ENCODE data around the gene MSL2. TPM values are rescaled to one million over a fixed set of nuclear protein-coding genes. Genes with fewer than 3 reads are reported as not detected.
"Not testable (repeated sequence)": the region's sequence is repeated elsewhere in the genome, so short reads cannot be mapped to it uniquely, and the experiment has no call there.

Gene MSL2
- total and polyA plus RNA-seq, 4 experiments from 2014 or later, result 36.3 to 103 (median 69.9) TPM

GRCh38 chr3:136235545-136235944, 39.4 kb upstream of the MSL2 start:
- Mint-ChIP-seq H3K27me3 (peaks cover 5 to 7% of the 10 kb centered on the region in 2 donors), H3K9me3 (peaks cover 0 to 2% (median 0%) of the 10 kb centered on the region in 8 donors), H3K4me1 (peaks cover 0 to 1% (median 0%) of the 10 kb centered on the region in 4 donors), H3K27ac (no peak overlapping the region), H3K4me3 (no peak overlapping the region), H3K36me3 (no peaks in the 10 kb centered on the region)
- intact Hi-C loops (cut with micrococcal nuclease), result no loop called here
- H3K36me3 ChIP-seq (ENCODE audit: insufficient read depth, low read length), result no peaks in the 10 kb centered on the region
- DNase-seq, result no peak
- CTCF ChIA-PET (ENCODE audit: partially characterized antibody), result interaction anchor here (0.7 kb wide), 1 partner anchor 47 kb away, joined by 4 read pairs; no protein-coding TSS in a partner anchor
- H3K9me3 ChIP-seq (ENCODE audit: control insufficient read depth in 1 of 2, low read length in 2 of 2), result no peaks in the 10 kb centered on the region
- H3K27ac ChIP-seq (ENCODE audit: low read depth, low read length), result no peak overlapping the region
- H3K4me1 ChIP-seq (ENCODE audit: insufficient read depth, low read length), result no peaks in the 10 kb centered on the region
- H3K27me3 ChIP-seq (ENCODE audit: insufficient read depth, low read length), result no peaks in the 10 kb centered on the region
- H3K4me3 ChIP-seq (ENCODE audit: low read length in 2 of 2), result no peak overlapping the region
- POLR2A ChIA-PET (ENCODE audit: partially characterized antibody), result no interaction called here

- Mint-ChIP-seq H3K27me3 (peaks cover 0 to 2% of the 10 kb centered on the region in 2 donors), H3K9me3 (peaks cover 0 to 2% (median 0%) of the 10 kb centered on the region in 8 donors), H3K27ac (no peak overlapping the region), H3K4me3 (no peak overlapping the region), H3K36me3 (no peaks in the 10 kb centered on the region), H3K4me1 (no peaks in the 10 kb centered on the region)
- intact Hi-C loops (cut with micrococcal nuclease), result no loop called here
- Histone ChIP-seq H3K9me3 (ENCODE audit: control insufficient read depth in 1 of 2, low read length in 2 of 2) (no peaks in the 10 kb centered on the region), H3K4me1 (ENCODE audit: insufficient read depth, low read length) (no peaks in the 10 kb centered on the region), H3K27ac (ENCODE audit: low read depth, low read length) (no peak overlapping the region), H3K36me3 (ENCODE audit: insufficient read depth, low read length) (no peaks in the 10 kb centered on the region), H3K27me3 (ENCODE audit: insufficient read depth, low read length) (no peaks in the 10 kb centered on the region), H3K4me3 (ENCODE audit: low read length in 2 of 2) (no peak overlapping the region)
- ChIA-PET POLR2A (ENCODE audit: partially characterized antibody) (no interaction called here), CTCF (ENCODE audit: partially characterized antibody) (no interaction called here)
- no peak for DNase-seq
Observed at GRCh38 chr3:136232413-136232812, 36.3 kb upstream of the MSL2 start.

DNA sequence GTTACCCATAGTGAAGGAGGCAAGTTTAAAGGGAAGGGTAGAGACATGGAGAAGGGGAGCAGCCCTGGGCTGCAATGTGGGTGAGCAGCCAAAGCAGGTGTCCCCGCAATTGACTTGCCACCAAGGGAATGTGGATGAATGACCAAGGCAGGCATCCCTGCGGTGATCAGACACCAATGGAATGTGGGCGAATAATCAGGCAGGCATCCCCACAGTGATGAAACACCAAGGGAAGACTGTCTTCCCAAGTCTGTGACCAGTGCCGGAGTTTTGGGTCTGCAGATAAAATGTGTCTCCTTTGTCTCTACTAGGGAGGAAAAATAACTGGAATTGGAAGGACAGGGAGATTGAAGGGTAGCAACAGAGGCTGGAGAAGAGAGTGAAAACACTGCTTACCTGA, 26.6 kb upstream of the MSL2 start:
- POLR2A ChIA-PET (ENCODE audit: partially characterized antibody), result not testable (repeated sequence)

DNA sequence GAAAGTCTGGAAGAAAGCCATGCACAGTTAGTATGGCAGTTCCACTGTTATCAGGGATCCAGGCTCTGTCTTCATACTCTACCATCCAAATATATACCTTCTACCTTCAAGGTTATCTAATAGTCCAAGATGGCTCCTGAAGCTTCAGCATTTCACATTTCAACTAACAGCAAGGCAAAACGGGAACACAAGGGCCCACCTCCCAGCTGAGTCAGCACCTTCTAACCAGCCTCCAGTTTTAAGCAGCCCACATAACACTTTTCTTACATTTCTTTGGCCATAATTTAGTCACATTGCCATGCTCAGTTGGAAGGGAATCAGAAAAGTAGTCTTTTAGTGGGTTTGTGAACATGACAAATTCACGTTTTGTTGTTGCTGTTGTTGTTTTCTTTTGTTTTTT, 15.4 kb upstream of the MSL2 start:
- POLR2A ChIA-PET (ENCODE audit: partially characterized antibody), result no interaction called here

More for the DNA sequence above, 26.6 kb upstream of the MSL2 start:
- H3K36me3 Mint-ChIP-seq; H3K9me3 ChIP-seq (ENCODE audit: control insufficient read depth in 1 of 2, low read length in 2 of 2); H3K27ac Mint-ChIP-seq; DNase-seq; H3K4me1 Mint-ChIP-seq; H3K27me3 ChIP-seq (ENCODE audit: insufficient read depth, low read length); CTCF ChIA-PET (ENCODE audit: partially characterized antibody); H3K4me3 ChIP-seq (ENCODE audit: low read length in 2 of 2); H3K27ac ChIP-seq (ENCODE audit: low read depth, low read length); H3K36me3 ChIP-seq (ENCODE audit: insufficient read depth, low read length); H3K4me3 Mint-ChIP-seq; intact Hi-C loops (cut with micrococcal nuclease); H3K4me1 ChIP-seq (ENCODE audit: insufficient read depth, low read length): not testable (repeated sequence)
- peaks cover 0 to 15% (median 3%) of the 10 kb centered on the region in 8 donors for H3K9me3 Mint-ChIP-seq
- peaks cover 0 to 11% of the 10 kb centered on the region in 2 donors for H3K27me3 Mint-ChIP-seq

DNA sequence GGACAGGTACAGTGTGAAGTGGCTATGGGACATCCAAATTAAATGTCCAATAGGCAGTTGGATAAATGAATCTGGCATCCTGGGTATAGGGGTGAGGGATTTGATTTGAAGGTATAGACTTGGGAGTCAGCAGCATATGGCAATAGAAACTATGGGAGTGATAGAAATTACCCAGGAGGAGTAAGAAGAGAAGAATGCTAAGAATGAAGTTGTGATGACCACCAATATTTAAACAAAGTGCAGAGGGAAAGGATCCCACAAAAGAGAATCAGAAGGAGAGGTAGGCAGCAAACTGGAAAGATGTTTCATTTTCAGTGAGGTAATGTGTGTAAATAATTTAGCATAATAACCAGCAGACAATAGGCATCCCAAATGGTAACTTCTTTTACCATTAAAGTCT, 13.8 kb upstream of the MSL2 start:
- Histone ChIP-seq H3K27me3 (ENCODE audit: insufficient read depth, low read length) (no peaks in the 10 kb centered on the region), H3K36me3 (ENCODE audit: insufficient read depth, low read length) (no peaks in the 10 kb centered on the region), H3K27ac (ENCODE audit: low read depth, low read length) (no peak overlapping the region), H3K4me3 (ENCODE audit: low read length in 2 of 2) (no peak overlapping the region), H3K4me1 (ENCODE audit: insufficient read depth, low read length) (no peaks in the 10 kb centered on the region), H3K9me3 (ENCODE audit: control insufficient read depth in 1 of 2, low read length in 2 of 2) (no peaks in the 10 kb centered on the region)
- Mint-ChIP-seq H3K4me1 (no peaks in the 10 kb centered on the region), H3K9me3 (no peaks in the 10 kb centered on the region), H3K36me3 (no peaks in the 10 kb centered on the region), H3K27ac (no peak overlapping the region), H3K4me3 (no peak overlapping the region), H3K27me3 (peaks cover 13 to 14% of the 10 kb centered on the region in 2 donors)
- POLR2A ChIA-PET (ENCODE audit: partially characterized antibody), result no interaction called here
- CTCF ChIA-PET (ENCODE audit: partially characterized antibody), result no interaction called here
- no peak for DNase-seq
- intact Hi-C loops (cut with micrococcal nuclease), result no loop called here

More for the DNA sequence above, 15.4 kb upstream of the MSL2 start:
- peaks cover 9 to 10% of the 10 kb centered on the region in 2 donors for H3K27me3 Mint-ChIP-seq
- Histone ChIP-seq H3K4me3 (ENCODE audit: low read length in 2 of 2) (no peak overlapping the region), H3K4me1 (ENCODE audit: insufficient read depth, low read length) (no peaks in the 10 kb centered on the region), H3K27me3 (ENCODE audit: insufficient read depth, low read length) (no peaks in the 10 kb centered on the region), H3K9me3 (ENCODE audit: control insufficient read depth in 1 of 2, low read length in 2 of 2) (no peaks in the 10 kb centered on the region), H3K27ac (ENCODE audit: low read depth, low read length) (no peak overlapping the region), H3K36me3 (ENCODE audit: insufficient read depth, low read length) (no peaks in the 10 kb centered on the region)
- intact Hi-C loops (cut with micrococcal nuclease), result no loop called here
- H3K36me3 Mint-ChIP-seq, result no peaks in the 10 kb centered on the region
- DNase-seq, result no peak
- CTCF ChIA-PET (ENCODE audit: partially characterized antibody), result no interaction called here
- H3K4me1 Mint-ChIP-seq, result no peaks in the 10 kb centered on the region
- no peaks in the 10 kb centered on the region for H3K9me3 Mint-ChIP-seq
- no peak overlapping the region for H3K27ac Mint-ChIP-seq
- no peak overlapping the region for H3K4me3 Mint-ChIP-seq

DNA sequence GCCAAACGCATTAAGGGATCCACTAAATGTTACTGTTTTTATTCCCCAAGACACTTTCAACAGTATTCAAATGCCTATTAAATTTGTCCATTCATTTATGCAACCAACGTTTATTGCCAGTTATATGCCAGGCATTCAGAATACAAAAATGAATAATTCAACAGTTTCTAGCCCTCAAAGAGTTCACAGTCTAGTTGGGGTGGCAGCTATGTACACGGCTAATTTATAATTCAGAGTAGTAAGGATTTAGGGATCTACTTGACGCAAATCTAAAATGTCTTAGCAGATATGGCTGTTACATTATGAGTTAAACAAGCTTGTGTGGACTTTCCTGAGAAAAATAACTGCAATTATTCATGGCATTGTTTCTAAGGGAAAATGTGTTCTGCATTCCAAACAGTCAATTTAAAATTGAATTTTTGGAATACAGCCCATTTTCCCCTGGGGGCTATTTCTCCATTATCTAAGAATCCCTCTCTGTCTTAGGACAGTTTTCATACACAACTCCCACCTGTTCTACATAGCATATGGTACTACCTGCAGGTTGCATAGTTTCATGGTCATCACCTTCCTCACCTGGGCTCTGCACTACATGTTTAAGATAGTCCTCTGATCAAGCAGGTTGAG, 11.5 kb upstream of the MSL2 start:
- H3K36me3 Mint-ChIP-seq, result no peaks in the 10 kb centered on the region
- Histone ChIP-seq H3K4me1 (ENCODE audit: insufficient read depth, low read length) (no peaks in the 10 kb centered on the region), H3K36me3 (ENCODE audit: insufficient read depth, low read length) (no peaks in the 10 kb centered on the region), H3K27me3 (ENCODE audit: insufficient read depth, low read length) (no peaks in the 10 kb centered on the region), H3K4me3 (ENCODE audit: low read length in 2 of 2) (no peak overlapping the region), H3K9me3 (ENCODE audit: control insufficient read depth in 1 of 2, low read length in 2 of 2) (no peaks in the 10 kb centered on the region), H3K27ac (ENCODE audit: low read depth, low read length) (no peak overlapping the region)
- H3K27ac Mint-ChIP-seq, result peak overlapping the region in 1 of 7 donors; percentile 0
- ChIA-PET CTCF (ENCODE audit: partially characterized antibody) (interaction anchor here (3.1 kb wide), 1 partner anchor 10 kb away, joined by 9 read pairs; no protein-coding TSS in a partner anchor), POLR2A (ENCODE audit: partially characterized antibody) (no interaction called here)
- H3K9me3 Mint-ChIP-seq, result no peaks in the 10 kb centered on the region
- H3K4me1 Mint-ChIP-seq, result no peaks in the 10 kb centered on the region
- H3K4me3 Mint-ChIP-seq, result no peak overlapping the region
- no peak for DNase-seq
- intact Hi-C loops (cut with micrococcal nuclease), result no loop called here
- H3K27me3 Mint-ChIP-seq, result peaks cover 10 to 13% of the 10 kb centered on the region in 2 donors

DNA sequence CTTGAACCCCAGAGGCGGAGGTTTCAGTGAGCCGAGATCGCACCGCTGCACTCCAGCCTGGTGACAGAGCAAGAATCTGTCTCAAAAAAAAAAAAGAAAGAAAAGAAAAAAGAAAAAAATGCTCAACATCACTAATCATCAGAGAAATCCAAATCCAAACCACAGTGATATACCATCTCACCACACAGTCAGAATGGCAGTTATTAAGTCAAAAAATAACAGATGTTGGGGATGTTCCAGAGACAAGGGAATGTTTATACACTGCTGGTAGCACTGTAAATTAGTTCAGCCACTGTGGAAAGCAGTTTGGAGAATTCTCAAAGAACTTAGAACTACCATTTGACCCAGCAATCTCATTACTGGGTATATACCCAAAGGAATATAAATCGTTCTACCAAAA, 3.1 kb upstream of the MSL2 start:
- H3K4me1 Mint-ChIP-seq, result peaks cover 10 to 27% (median 17%) of the 10 kb centered on the region in 4 donors
- intact Hi-C loops (cut with micrococcal nuclease), result loop anchor here (5.0 to 10.0 kb wide), 2 partner anchors 1712 to 1986 kb away; partner anchors contain the start of genes ANAPC13, ARMC8 and CEP63
- H3K27ac Mint-ChIP-seq; H3K9me3 ChIP-seq (ENCODE audit: control insufficient read depth in 1 of 2, low read length in 2 of 2); H3K36me3 ChIP-seq (ENCODE audit: insufficient read depth, low read length); H3K4me3 Mint-ChIP-seq; H3K27me3 Mint-ChIP-seq; H3K9me3 Mint-ChIP-seq; H3K27ac ChIP-seq (ENCODE audit: low read depth, low read length); H3K27me3 ChIP-seq (ENCODE audit: insufficient read depth, low read length); H3K4me3 ChIP-seq (ENCODE audit: low read length in 2 of 2); CTCF ChIA-PET (ENCODE audit: partially characterized antibody); DNase-seq: not testable (repeated sequence)
- peaks cover 8 to 22% of the 10 kb centered on the region in 2 donors for H3K36me3 Mint-ChIP-seq
- POLR2A ChIA-PET (ENCODE audit: partially characterized antibody), result interaction anchor here (7.2 kb wide), 1 partner anchor 14 kb away, joined by 60 read pairs; no protein-coding TSS in a partner anchor
- H3K4me1 ChIP-seq (ENCODE audit: insufficient read depth, low read length), result peaks cover 13% of the 10 kb centered on the region

Data from CD4-positive, alpha-beta memory T cell (primary cell).